ACC112 (cell line): ENCODE measurements around the gene PRKCE.

ENCODE experiments used
- H2AFZ ChIP-seq: fragments of 200-600 bp; sonication (generic); one replicate; pipeline ENCODE4 v1.6.0; 2017; ENCODE audit warnings: antibody characterized with exemption, low read length; ENCODE audit not compliant: unreplicated experiment
- H3K27ac ChIP-seq: fragments of 200-600 bp; sonication (generic); 2 replicates; pipeline ENCODE4 v1.5.1; 2014; ENCODE audit warnings: low read depth, mild to moderate bottlenecking, antibody characterized with exemption, low read length, moderate library complexity
- H3K27me3 ChIP-seq: fragments of 200-600 bp; sonication (generic); 2 replicates; pipeline ENCODE4 v1.6.1; 2014; ENCODE audit warnings: mild to moderate bottlenecking, antibody characterized with exemption, low read length, moderate library complexity, mixed read lengths; ENCODE audit not compliant: insufficient read depth
- H3K36me3 ChIP-seq: fragments of 200-600 bp; sonication (generic); 2 replicates; pipeline ENCODE4 v1.6.1; 2016; ENCODE audit warnings: mild to moderate bottlenecking, antibody characterized with exemption, low read length, moderate library complexity, mixed read lengths; ENCODE audit not compliant: insufficient read depth
- H3K4me1 ChIP-seq: fragments of 200-600 bp; sonication (generic); one replicate; pipeline ENCODE4 v1.6.1; 2016; ENCODE audit warnings: low read length, mixed read lengths; ENCODE audit not compliant: insufficient read depth, unreplicated experiment, control insufficient read depth
- H3K4me3 ChIP-seq: fragments of 200-600 bp; sonication (generic); 2 replicates; pipeline ENCODE4 v1.5.1; 2014; ENCODE audit warnings: mild to moderate bottlenecking, low read depth, low read length
- H3K79me2 ChIP-seq: fragments of 200-600 bp; sonication (generic); one replicate; pipeline ENCODE4 v1.6.0; 2016; ENCODE audit warnings: low read length; ENCODE audit not compliant: control insufficient read depth, unreplicated experiment, insufficient read depth

PRKCE gene

GRCh38 chr2:45724335-45724734 is 72.9 kb downstream of the PRKCE start:
- no peak overlapping the region for H3K4me3 ChIP-seq
- H3K4me1 ChIP-seq = peaks cover 9% of the 10 kb centered on the region
- peaks cover 2% of the 10 kb centered on the region for H3K79me2 ChIP-seq
- no peaks in the 10 kb centered on the region for H3K27me3 ChIP-seq
- H3K36me3 ChIP-seq = no peaks in the 10 kb centered on the region
- no peak overlapping the region for H3K27ac ChIP-seq
- no peak overlapping the region for H2AFZ ChIP-seq

- H3K4me3 ChIP-seq = no peak overlapping the region
- no peaks in the 10 kb centered on the region for H3K27me3 ChIP-seq
- H3K4me1 ChIP-seq = peaks cover 9% of the 10 kb centered on the region
- no peaks in the 10 kb centered on the region for H3K36me3 ChIP-seq
- no peak overlapping the region for H3K27ac ChIP-seq
- peaks cover 2% of the 10 kb centered on the region for H3K79me2 ChIP-seq
- no peak overlapping the region for H2AFZ ChIP-seq
Observed at GRCh38 chr2:45725731-45726130, 74.3 kb downstream of the PRKCE start.

- H3K79me2 ChIP-seq = peaks cover 2% of the 10 kb centered on the region
- H3K4me3 ChIP-seq = no peak overlapping the region
- no peak overlapping the region for H3K27ac ChIP-seq
- H3K27me3 ChIP-seq = no peaks in the 10 kb centered on the region
- H2AFZ ChIP-seq = no peak overlapping the region
- no peaks in the 10 kb centered on the region for H3K36me3 ChIP-seq
- peaks cover 9% of the 10 kb centered on the region for H3K4me1 ChIP-seq
Observed at GRCh38 chr2:45726188-45726587, 74.7 kb downstream of the PRKCE start.

GRCh38 chr2:45728458-45728942 is 77.0 kb downstream of the PRKCE start:
- Histone ChIP-seq H2AFZ (no peak overlapping the region), H3K79me2 (peaks cover 3% of the 10 kb centered on the region), H3K4me1 (peaks cover 4% of the 10 kb centered on the region), H3K27me3 (no peaks in the 10 kb centered on the region), H3K36me3 (no peaks in the 10 kb centered on the region), H3K4me3 (no peak overlapping the region), H3K27ac (no peak overlapping the region)

- H2AFZ ChIP-seq = no peak overlapping the region
- H3K36me3 ChIP-seq = no peaks in the 10 kb centered on the region
- no peaks in the 10 kb centered on the region for H3K27me3 ChIP-seq
- H3K79me2 ChIP-seq = peaks cover 3% of the 10 kb centered on the region
- no peaks in the 10 kb centered on the region for H3K4me1 ChIP-seq
- no peak overlapping the region for H3K4me3 ChIP-seq
- H3K27ac ChIP-seq = no peak overlapping the region
Observed at GRCh38 chr2:45729753-45730512, 78.5 kb downstream of the PRKCE start.

GRCh38 chr2:45731141-45731540 is 79.7 kb downstream of the PRKCE start:
- H2AFZ ChIP-seq = no peak overlapping the region
- peaks cover 3% of the 10 kb centered on the region for H3K79me2 ChIP-seq
- no peaks in the 10 kb centered on the region for H3K4me1 ChIP-seq
- H3K36me3 ChIP-seq = no peaks in the 10 kb centered on the region
- H3K27ac ChIP-seq = no peak overlapping the region
- H3K27me3 ChIP-seq = no peaks in the 10 kb centered on the region
- H3K4me3 ChIP-seq = no peak overlapping the region

- Histone ChIP-seq H3K27me3 (no peaks in the 10 kb centered on the region), H3K4me1 (no peaks in the 10 kb centered on the region), H3K27ac (no peak overlapping the region), H3K79me2 (peaks cover 3% of the 10 kb centered on the region), H3K4me3 (no peak overlapping the region), H2AFZ (no peak overlapping the region), H3K36me3 (no peaks in the 10 kb centered on the region)
Observed at GRCh38 chr2:45732436-45732835, 81.0 kb downstream of the PRKCE start.

GRCh38 chr2:45732946-45733345 is 81.5 kb downstream of the PRKCE start:
- H3K79me2 ChIP-seq = peaks cover 3% of the 10 kb centered on the region
- no peaks in the 10 kb centered on the region for H3K36me3 ChIP-seq
- no peak overlapping the region for H3K4me3 ChIP-seq
- no peaks in the 10 kb centered on the region for H3K4me1 ChIP-seq
- H3K27ac ChIP-seq = no peak overlapping the region
- no peaks in the 10 kb centered on the region for H3K27me3 ChIP-seq
- no peak overlapping the region for H2AFZ ChIP-seq

- H3K36me3 ChIP-seq = no peaks in the 10 kb centered on the region
- H2AFZ ChIP-seq = no peak overlapping the region
- no peaks in the 10 kb centered on the region for H3K27me3 ChIP-seq
- H3K4me1 ChIP-seq = peaks cover 3% of the 10 kb centered on the region
- H3K27ac ChIP-seq = no peak overlapping the region
- no peak overlapping the region for H3K4me3 ChIP-seq
- H3K79me2 ChIP-seq = peaks cover 3% of the 10 kb centered on the region
Observed at GRCh38 chr2:45734336-45734735, 82.9 kb downstream of the PRKCE start.

GRCh38 chr2:45734952-45735351 is 83.5 kb downstream of the PRKCE start:
- no peak overlapping the region for H3K27ac ChIP-seq

More at GRCh38 chr2:45734952-45735351, 83.5 kb downstream of the PRKCE start:
- peaks cover 3% of the 10 kb centered on the region for H3K79me2 ChIP-seq
- no peak overlapping the region for H3K4me3 ChIP-seq
- no peaks in the 10 kb centered on the region for H3K27me3 ChIP-seq
- H2AFZ ChIP-seq = no peak overlapping the region
- no peaks in the 10 kb centered on the region for H3K36me3 ChIP-seq
- peaks cover 9% of the 10 kb centered on the region for H3K4me1 ChIP-seq
